NCI-H1436 treated with DMSO at 0.1 percent for 48 hours (cell line): Measurements from ENCODE around the gene WT1.
"Not testable (repeated sequence)": the region's sequence is repeated elsewhere in the genome, so short reads cannot be mapped to it uniquely, and the experiment has no call there.

Source experiments
- DNase-seq: peaks from one replicate; lab custom pipeline; 2025; lab: John Stamatoyannopoulos, UW

Gene WT1

DNA sequence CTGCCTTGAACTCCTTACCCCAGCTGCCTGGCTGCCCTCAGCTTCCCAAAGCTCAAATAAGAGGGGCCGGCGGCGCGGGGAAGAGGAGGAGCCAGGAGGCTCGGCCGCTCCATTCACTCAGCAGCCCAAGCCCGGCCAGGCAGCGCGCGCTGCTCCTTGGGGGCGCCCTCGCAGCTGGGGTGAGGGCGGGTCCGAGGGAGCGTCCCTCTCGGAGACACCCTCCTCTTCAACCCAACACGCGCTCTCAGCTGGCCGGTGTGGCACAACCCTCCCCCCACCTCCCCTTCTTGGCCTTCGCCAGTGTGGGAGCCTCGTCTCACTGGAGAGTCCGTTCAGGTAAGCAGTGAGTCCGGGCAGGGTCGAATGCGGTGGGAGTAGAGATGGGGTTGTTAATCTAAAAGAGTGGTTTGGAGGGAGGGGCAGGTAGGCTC, at the start of gene WT1:
Gene WT1 (minus strand): TSS at position 29 of the 431 bp plus-strand sequence.
- no peak for DNase-seq

DNA sequence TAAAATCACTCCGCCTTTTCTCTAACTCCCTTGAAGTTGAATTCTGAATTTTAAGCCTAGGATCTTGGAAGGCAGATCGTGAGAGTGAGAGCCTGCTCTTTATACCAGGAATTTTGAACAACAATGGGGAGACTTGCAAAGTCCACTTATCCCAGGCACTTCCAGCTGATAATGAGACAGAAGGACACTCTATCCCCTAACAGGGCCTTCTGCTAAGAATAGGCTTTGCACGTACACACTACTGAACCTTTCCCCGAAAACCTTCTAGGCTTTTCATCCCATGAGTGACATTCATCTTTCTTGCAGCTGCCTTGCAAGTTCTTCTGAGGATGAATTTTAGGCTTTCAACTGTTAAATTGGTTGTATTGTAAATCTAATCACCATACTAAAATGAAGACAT, 44.0 kb upstream of the WT1 start:
- no peak for DNase-seq

DNA sequence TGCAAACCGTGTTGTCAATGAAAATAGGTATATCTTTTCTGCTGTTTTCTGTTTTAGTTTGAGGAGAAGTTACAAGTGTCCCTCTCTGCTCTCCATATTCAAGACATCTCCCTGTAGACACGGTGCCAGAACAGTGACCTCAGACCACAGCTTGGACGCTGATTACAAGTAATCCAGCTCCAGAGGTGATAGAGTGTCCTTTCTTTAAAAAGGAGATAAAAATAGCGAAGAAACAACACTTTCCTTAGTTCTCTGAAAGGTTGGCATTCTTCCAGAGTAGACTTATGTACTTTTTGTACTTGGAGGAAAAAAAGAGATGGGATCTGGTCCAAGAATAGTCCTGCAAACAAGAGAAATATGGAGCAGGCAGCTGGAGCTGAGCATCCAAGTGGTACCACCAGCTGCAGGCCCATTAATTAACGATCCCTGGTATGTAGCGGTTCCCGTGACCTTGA, 43.0 kb upstream of the WT1 start:
- DNase-seq, result no peak

DNA sequence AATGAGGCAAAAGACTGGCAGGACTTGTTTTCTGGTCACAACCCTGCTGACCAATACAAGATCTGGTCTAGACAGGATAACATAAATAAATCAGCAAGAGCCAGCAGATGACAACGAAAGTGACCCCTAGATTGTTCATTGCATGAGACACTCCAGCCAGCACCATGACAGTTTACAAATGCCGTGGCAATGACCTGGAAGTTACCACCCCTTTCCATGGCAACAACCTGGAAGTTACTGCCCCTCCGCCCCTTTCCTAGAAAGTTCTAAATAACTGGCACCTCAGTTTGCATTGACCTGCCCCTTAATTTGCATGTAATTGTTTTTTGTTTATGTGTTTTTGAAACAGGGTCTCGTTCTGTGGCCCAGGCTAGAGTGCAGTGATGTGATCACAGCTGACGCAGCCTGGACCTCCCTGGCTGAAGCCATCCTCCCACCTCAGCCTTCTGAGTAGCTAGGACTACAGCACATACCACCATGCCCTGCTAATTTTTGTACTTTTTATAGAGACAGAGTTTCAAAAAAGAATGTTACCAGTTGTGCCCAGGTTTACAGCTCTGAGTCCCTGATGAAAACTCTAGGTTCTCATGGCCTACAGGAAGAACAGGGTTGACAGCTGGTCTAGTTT, 38.1 kb upstream of the WT1 start:
- DNase-seq, result no peak

DNA sequence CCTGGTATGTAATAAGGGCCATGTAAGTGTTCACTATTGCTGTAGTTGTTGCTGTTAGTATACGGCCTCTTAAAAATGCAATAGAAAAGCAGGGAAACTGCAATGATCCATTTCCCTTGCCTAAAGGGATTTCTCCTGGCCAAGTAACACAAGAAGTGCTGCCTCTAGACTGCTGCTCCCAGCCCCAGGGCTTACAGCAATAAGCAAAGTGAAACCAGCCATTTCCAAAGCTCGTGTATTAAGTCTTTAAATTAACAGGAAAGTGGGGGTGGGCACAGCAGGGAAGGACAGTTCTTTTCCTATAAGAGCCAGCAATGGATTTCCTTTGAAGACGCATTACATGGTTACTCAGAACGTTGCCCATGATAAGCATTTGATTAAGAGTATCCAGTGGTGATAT, 36.9 kb upstream of the WT1 start:
- DNase-seq, result no peak

DNA sequence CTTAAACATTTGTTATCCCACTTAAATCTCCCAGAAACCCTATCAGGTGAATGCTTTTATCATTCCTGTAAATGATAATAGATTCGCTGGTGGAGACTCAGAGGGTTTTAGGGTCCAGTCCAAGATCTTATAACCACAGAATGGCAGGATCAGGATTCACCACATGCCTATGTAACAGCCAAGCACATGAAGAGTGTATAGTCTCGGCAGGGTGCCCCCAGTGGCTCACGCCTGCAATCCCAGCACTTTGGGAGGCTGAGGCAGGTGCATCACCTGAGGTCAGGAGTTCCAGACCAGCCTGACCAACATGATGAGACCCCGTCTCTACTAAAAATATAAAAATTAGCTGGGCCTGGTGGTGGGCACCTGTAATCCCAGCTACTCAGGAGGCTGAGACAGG, 36.2 kb upstream of the WT1 start:
- DNase-seq, result not testable (repeated sequence)

DNA sequence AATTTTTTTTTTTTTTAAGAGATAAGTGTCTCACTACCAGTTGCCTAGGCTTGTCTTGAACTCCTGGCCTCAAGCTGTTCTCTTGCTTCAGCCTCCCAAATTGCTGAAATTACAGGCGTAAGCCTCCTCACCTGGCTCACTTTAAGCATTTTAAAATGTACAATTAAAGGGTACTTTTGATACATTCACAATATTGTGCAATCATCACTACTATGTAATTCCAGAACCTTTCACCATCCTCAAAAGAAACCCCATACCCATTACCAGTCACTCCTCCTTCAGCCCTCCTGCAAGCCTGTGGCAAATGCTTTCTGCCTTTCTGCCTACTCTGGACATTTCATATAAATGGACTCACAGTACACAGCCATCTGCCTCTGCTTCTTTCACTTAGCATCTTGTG, 34.5 kb upstream of the WT1 start:
- DNase-seq, result no peak

DNA sequence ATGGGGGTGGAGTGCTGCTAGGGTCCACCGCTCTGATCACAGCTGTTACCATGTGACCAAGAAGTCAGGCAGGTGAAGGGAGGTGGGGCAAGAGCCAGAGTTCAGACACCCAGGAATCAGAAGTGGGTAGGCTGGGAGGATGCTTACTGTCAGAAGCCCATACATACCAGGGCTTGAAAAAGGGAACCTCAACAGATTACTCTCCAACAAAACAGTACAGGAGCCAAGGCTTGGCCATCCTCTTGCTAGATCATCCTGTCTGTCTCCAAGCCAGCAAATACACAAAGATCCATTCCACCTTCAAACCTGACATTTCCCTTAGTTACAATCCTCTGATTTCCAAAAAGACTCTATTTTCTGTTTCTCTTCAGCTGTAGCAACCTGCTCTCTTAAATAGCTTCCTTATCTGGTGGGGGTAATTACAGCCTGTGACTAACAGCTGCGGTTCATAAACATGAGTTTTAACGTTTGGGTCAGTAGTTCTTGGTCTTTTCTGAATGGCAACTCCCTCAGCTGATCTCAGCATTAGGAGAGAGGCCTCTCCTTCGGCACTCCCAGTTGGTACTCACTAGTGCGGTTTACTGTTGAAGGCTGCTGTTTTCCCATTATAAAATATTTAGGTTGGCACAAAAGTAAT, 31.1 kb upstream of the WT1 start:
- DNase-seq, result no peak

DNA sequence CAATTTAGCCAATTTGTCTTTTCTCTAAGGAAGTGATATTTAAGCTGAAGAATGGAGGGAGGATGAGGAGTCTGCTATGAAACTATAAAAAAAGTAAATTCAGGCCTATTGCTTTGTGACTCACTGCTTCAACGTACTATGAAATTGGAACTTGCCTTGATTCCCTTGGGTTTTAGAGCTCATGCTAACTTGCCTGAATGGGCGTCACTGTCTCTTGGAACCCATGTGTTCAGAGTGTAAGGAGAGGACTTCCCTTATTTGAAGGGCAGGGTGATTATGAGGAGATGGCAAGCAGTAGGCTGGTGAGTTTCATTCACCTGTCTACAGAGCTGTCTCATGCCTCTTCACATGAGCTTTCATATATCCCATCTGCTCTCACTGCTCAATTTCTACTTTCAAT, 28.7 kb upstream of the WT1 start:
- DNase-seq, result no peak

DNA sequence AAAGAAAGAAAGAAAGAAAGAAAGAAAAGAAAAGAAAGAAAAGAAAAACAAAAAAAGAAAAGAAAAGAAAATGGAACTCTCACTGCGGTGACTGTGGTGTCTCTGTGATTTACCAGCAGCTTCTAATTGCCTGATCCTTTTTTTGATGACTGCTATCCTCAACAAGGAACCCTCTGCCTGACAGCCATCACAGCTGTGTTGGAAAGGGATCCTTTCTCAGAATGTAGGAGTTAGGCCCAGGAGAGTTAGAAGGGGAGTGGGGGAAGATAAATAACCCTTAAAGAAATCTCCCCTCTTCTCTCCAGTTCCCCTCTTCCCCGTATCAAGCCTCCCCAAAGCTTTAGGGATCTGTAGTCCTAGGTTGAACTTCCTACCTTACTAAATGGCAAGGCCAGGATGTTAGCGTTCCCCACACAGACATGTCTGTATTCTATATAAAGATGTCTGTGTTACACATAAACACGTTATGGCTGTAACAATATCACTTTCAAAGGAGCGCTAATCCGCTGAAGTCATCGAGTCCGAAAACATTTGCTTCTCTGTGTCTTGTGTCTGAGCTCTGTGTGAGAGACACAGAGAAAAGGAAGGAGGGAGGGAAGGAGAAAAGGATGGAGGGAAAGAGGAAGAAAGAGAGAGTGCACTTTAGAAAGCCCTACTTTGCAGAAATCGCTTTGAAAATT, 26.8 kb upstream of the WT1 start:
- DNase-seq, result no peak

DNA sequence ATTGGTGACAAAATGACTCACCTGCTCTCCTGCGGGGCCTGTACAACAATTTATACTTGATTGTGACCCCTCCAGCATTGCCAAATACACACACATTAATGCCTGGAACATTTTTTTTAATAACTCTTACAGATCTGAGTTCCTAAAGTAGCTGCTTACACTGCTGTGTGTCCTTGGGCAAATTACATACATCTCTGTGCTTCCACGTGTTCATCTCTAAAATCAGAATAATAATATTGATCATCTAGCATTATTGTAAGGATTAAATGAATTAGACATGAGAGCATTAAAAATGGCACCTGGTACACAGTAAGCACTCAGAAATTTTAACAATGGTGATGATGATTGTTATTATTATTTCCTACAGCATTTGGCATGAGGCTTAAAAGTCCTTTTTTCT, 21.5 kb upstream of the WT1 start:
- no peak for DNase-seq

DNA sequence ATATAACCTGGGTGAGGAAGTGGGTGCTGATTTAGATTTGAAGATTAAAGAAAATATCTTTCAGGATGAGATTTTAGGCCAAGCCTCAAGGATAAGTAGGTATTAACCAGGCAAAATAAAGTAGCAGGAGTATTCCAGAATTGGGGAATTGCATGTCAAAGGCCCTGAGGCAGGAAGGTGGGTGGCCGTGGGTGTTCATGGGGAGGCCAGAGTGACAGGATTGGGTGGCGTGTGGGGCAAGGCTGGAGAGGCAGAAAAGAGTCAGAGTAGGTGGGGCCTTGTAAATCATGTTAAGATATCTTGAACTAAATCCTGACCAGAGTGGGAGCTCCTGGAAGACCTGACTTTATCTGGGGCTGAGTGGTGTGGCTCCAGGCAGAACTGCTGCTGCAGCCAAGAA, 19.7 kb upstream of the WT1 start:
- DNase-seq, result no peak

DNA sequence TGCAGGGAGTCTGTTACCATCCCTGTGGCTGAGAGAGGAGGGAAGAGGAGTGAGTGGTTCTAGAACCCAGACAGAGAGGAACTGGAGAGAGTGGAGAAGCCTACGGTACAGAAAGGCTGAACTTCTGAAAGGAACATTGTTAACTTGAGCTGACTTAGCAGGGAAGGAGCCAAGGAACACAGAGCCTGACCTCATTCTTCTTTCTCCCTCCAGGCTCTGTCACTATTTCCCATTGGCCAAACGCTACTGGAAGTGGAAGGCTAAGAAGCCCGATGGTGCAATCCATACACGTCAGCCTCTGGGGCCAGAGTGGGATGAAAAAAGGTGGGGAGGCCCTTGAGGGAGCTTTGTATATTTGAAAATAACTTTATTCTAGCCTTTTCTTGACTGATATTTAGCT, 16.5 kb upstream of the WT1 start:
- no peak for DNase-seq

DNA sequence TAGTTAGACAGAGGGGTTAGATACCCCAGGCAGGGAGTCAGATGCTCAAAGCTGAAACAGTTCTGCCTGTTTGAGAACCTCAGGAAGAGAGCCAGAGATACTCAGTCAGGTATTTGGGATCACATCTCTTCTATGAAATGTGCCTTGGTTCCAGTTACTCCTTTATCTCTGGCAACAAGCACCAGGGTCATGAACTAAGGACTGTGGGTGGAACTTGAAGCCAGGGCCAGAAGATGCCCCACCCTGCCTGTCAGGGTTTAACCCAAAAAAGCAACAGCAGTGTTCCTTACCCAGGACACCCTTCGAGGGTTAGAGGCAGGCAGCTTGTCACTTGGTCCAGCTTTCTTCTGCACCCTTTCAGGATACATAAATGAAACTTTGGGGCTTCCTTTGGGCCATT, 15.0 kb upstream of the WT1 start:
- no peak for DNase-seq

DNA sequence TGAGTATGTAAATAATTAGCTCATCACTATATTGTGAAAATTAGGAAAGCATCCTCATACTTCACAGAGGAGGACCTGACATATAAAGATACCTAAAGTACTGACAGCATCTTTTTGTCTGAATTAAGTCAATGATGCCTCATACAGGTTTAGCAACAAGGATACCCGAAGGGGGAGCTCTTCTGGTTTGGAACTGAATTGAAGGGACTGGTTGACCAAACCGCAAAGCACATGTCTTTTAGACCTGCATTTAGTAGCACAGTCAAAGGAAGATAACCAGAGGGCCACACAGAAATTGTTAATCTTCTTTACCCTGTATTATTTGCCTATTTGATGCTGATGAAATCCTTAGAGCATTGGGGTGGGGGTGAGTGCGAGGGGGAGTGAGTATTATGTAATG, 12.9 kb upstream of the WT1 start:
- DNase-seq, result no peak

DNA sequence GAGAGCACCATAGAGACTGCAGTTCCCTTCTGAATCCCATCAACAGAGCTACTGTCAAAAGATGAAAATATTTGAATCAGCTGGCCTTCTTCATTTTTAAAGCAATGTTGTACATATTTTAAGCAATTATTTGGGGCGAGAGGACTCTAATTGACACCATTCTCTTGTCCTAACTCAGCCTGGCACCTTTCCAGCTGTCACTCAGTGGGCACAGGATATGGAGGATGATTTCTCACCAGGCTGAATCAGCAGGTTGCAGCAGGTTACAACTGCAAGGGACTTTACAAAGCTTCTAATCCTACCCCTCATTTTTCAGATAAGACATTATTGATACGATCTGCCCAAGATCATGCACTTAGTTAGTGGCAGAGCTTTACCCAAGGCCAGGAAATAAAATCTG, 11.9 kb upstream of the WT1 start:
- DNase-seq, result no peak

DNA sequence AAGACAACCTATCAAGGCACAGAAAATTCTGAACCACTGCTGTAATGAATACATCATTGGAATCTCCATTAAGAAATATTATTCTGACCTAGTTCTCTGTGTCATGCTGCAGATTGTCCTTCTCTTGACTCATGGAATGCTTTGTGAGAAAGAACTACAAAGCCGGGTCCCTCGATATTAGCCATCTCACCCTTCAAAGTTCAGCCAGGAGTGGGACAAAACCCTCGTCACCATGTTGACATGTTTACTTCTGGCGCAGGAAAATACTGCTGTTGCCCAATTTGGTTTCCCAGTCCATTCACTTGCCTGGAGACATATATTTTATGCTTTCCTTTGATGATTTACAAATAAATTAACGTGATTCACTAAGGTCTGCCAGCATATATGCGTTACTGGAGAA, 10.9 kb upstream of the WT1 start:
- no peak for DNase-seq

DNA sequence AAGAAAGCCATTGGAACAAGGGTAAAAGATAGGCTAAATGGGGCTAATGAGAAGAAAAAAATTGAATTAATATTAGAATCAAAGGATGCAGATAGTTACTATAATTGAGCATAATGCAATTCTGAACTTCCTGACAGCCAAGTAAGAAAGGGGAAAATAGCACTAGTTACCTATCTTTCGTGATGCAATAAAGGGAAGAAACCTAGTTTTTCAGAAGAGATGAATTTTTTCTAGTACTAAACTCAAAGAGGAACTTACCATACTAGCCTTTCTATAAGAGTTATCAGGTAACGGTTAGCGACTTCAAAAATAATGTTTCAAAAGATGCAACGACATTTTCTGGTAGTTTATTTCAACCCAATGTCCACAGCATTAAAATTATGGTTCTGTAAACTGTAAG, 8.8 kb upstream of the WT1 start:
- DNase-seq, result no peak

DNA sequence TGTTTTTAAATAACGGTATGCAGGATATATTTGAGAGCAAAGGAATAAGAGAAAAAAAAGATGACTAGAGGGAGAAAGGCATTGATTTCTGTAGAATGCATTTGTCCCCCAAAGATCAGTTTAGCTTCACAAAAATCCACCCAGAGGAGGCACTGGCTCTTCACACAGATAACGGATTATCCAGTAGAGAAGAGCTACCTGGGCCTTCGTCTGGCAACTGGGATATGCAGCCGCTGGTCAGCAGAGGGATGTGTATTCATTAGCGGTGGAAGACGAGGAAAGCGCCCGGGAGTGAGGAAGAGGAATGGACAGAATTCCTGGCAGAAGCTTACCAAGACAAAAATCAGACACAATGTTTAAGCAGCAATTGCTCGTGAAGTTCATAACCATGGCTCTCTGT, 5.6 kb upstream of the WT1 start:
- no peak for DNase-seq

DNA sequence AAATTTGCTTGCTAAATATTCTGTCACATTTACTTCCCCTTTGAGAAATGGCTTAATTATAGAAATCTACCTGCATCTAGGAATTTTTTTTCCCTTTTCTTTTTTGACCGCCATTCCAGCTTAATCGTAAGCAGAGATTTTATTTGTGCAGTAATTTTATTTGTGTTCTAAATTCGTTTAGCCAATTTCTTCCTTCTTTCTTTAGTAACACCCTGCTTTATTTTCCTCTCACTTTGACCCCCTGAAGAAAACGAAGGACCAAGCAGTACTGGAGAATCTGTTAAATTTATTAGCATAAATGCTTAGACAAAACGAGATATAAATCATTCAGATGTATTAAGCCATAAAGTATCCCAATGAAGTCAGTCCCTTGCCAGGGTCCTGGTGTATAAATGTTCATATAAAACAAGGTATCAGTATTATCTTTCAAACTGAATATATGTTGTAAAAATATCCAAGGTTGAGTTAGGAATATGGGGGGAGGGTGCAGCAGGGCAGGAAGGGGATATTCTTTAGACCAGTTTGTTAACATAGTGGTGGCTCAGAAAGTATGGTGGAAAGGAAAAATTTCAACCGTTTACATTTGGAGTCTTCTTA, 5.1 kb upstream of the WT1 start:
- DNase-seq, result no peak

DNA sequence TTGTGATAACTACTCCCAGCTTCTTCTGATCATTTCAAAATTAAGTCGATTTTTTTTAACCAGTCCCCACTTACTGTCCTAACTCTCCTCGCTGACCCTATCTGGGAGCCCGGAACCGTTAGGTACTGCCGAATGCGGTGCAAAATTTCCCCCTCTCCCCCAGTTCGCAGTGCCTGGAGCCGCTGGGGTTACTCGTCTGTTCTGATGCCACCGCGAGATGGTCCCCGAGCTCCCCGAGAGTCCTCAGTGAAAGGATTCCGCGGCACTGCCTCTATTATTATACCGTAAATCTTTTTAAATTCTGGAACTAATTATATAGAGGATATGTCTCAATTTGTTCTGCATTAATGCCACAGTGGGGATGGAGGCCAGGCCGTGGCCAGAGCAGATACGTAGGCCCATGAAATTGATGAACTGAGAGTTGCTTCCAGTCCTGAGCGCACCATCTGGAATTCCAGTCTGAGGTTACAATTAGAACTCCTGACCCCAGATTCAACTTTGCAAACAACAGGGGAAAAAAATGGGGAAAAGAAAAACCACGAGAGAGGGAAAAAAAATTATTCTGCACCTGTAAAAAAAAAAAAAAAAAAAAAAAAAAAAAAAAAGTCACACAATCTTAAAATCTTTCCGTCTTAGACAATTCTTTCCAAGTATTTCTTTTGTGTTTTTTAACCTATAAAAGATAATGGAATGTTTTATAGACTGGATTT, 4.3 kb upstream of the WT1 start:
- DNase-seq, result no peak

DNA sequence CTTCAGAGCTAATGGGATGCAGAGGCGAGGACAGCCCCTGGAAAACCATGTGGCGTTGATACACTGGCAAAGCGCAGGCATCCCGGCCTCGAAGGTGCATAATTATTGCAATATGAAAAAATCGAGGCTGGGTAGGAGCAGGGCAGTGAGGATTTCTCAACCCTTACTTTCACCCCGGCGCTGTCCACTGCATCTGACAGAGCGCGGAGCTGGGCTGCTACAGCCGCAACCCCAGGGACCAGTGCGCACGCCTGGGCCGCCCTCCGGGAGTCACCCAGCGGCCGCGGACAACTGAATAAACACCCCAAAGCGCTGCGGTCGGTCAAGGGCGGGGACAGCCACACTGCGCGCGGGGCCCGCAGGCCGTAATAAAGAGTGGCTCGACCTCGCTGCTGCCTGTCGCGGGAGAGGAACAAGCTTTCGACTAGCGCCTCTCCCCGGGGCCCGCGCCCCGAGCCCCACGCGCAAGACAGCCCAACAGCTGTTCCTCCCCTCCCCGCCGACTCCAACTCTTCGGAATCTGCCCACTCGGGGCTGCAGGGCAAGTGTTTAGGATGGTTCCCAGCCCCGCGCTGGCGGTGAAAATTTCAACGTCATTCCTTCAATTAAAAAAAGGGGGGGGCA, 3.6 kb upstream of the WT1 start:
- no peak for DNase-seq
